B cell (primary cell): ENCODE measurements around the gene ARHGAP22.

Experiments
- CTCF ChIP-seq: fragments of 200-600 bp; IDR thresholded peaks from one replicate; pipeline ENCODE4 v1.8.0; 2022; ENCODE audit warnings: antibody characterized with exemption, mild to moderate bottlenecking
- EZH2 ChIP-seq: IDR thresholded peaks from 2 replicates; pipeline ENCODE4 v1.6.1; 2012; ENCODE audit warnings: borderline replicate concordance, low read depth, mild to moderate bottlenecking, moderate library complexity, low read length; ENCODE audit not compliant: insufficient read depth, poor library complexity, severe bottlenecking

GRCh38 chr10:48490571-48490940 is 114.3 kb downstream of the ARHGAP22 start:
- TF ChIP-seq CTCF (no peak), EZH2 (no peak)
